ENCODE data around the gene METRN. TPM values are rescaled to one million over a fixed set of nuclear protein-coding genes. Genes with fewer than 3 reads are reported as not detected.

Gene METRN
- total and polyA plus RNA-seq, 4 experiments from 2014 or later = 6.9 to 18.8 (median 8.0) TPM

GRCh38 chr16:736936-737481 is 22.1 kb downstream of the METRN start:
- no peak for DNase-seq
- Histone ChIP-seq H3K4me3 (ENCODE audit: low read length in 2 of 2) (no peak overlapping the region), H3K4me1 (ENCODE audit: insufficient read depth, low read length) (peaks cover 10% of the 10 kb centered on the region), H3K27me3 (ENCODE audit: insufficient read depth, low read length) (no peaks in the 10 kb centered on the region), H3K9me3 (ENCODE audit: control insufficient read depth in 1 of 2, low read length in 2 of 2) (no peaks in the 10 kb centered on the region), H3K27ac (ENCODE audit: low read depth, low read length) (no peak overlapping the region), H3K36me3 (ENCODE audit: insufficient read depth, low read length) (peaks cover 38% of the 10 kb centered on the region)
- peaks cover 0 to 15% (median 1%) of the 10 kb centered on the region in 4 donors for H3K4me1 Mint-ChIP-seq
- H3K27me3 Mint-ChIP-seq = no peaks in the 10 kb centered on the region
- H3K9me3 Mint-ChIP-seq = no peaks in the 10 kb centered on the region
- ChIA-PET POLR2A (ENCODE audit: partially characterized antibody) (interaction anchor here (0.8 to 3.5 kb wide), 4 partner anchors 9 to 50 kb away, joined by 3 to 15 read pairs (median 5); partner anchors contain the start of genes CCDC78, HAGHL and METRN), CTCF (ENCODE audit: partially characterized antibody) (interaction anchor here (0.6 to 2.1 kb wide), 6 partner anchors 17 to 27 kb away, joined by 3 to 14 read pairs (median 3); partner anchors contain the start of gene METRN)
- H3K4me3 Mint-ChIP-seq = no peak overlapping the region
- no peak overlapping the region for H3K27ac Mint-ChIP-seq
- peaks cover 3 to 20% of the 10 kb centered on the region in 2 donors for H3K36me3 Mint-ChIP-seq
- intact Hi-C loops (cut with micrococcal nuclease) = no loop called here

- Histone ChIP-seq H3K4me1 (ENCODE audit: insufficient read depth, low read length) (peaks cover 10% of the 10 kb centered on the region), H3K4me3 (ENCODE audit: low read length in 2 of 2) (peak overlapping the region in 1 of 2 donors; percentile 73), H3K9me3 (ENCODE audit: control insufficient read depth in 1 of 2, low read length in 2 of 2) (no peaks in the 10 kb centered on the region), H3K27ac (ENCODE audit: low read depth, low read length) (peak overlapping the region; percentile 85), H3K36me3 (ENCODE audit: insufficient read depth, low read length) (peaks cover 24% of the 10 kb centered on the region), H3K27me3 (ENCODE audit: insufficient read depth, low read length) (no peaks in the 10 kb centered on the region)
- Mint-ChIP-seq H3K4me3 (peak overlapping the region; percentile 53 to 88 (median 66)), H3K4me1 (peaks cover 0 to 15% (median 1%) of the 10 kb centered on the region in 4 donors), H3K36me3 (peaks cover 3 to 14% of the 10 kb centered on the region in 2 donors), H3K9me3 (no peaks in the 10 kb centered on the region), H3K27me3 (no peaks in the 10 kb centered on the region), H3K27ac (peak overlapping the region in 4 of 7 donors; percentile 7 to 60 (median 26))
- ChIA-PET POLR2A (ENCODE audit: partially characterized antibody) (interaction anchor here (0.6 to 2.2 kb wide), 7 partner anchors 12 to 46 kb away, joined by 3 to 21 read pairs (median 9); partner anchors contain the start of genes ANTKMT, CCDC78, HAGHL and METRN), CTCF (ENCODE audit: partially characterized antibody) (interaction anchor here (1.0 to 4.3 kb wide), 6 partner anchors 19 to 29 kb away, joined by 3 to 27 read pairs (median 7); partner anchors contain the start of genes ANTKMT and METRN)
- intact Hi-C loops (cut with micrococcal nuclease) = loop anchor here (2.0 kb wide), 2 partner anchors 13 to 49 kb away; partner anchors contain the start of genes CCDC78, CHTF18, HAGHL and RPUSD1
- no peak for DNase-seq
Measured at GRCh38 chr16:739560-740458, 24.9 kb downstream of the METRN start.

- Histone ChIP-seq H3K4me1 (ENCODE audit: insufficient read depth, low read length) (peaks cover 10% of the 10 kb centered on the region), H3K27ac (ENCODE audit: low read depth, low read length) (peak overlapping the region; percentile 85), H3K27me3 (ENCODE audit: insufficient read depth, low read length) (no peaks in the 10 kb centered on the region), H3K4me3 (ENCODE audit: low read length in 2 of 2) (peak overlapping the region in 1 of 2 donors; percentile 73), H3K36me3 (ENCODE audit: insufficient read depth, low read length) (peaks cover 19% of the 10 kb centered on the region), H3K9me3 (ENCODE audit: control insufficient read depth in 1 of 2, low read length in 2 of 2) (no peaks in the 10 kb centered on the region)
- H3K4me1 Mint-ChIP-seq = peaks cover 0 to 12% (median 1%) of the 10 kb centered on the region in 4 donors
- H3K27ac Mint-ChIP-seq = peak overlapping the region in 4 of 7 donors; percentile 47 to 68 (median 58)
- ChIA-PET POLR2A (ENCODE audit: partially characterized antibody) (interaction anchor here (0.6 to 2.2 kb wide), 8 partner anchors 10 to 45 kb away, joined by 3 to 21 read pairs (median 8); partner anchors contain the start of genes ANTKMT, CCDC78, HAGHL and METRN), CTCF (ENCODE audit: partially characterized antibody) (interaction anchor here (1.0 to 4.3 kb wide), 5 partner anchors 19 to 30 kb away, joined by 3 to 27 read pairs (median 7); partner anchors contain the start of genes ANTKMT and METRN)
- no peaks in the 10 kb centered on the region for H3K9me3 Mint-ChIP-seq
- peak overlapping the region; percentile 69 to 88 (median 76) for H3K4me3 Mint-ChIP-seq
- H3K36me3 Mint-ChIP-seq = peaks cover 3 to 10% of the 10 kb centered on the region in 2 donors
- H3K27me3 Mint-ChIP-seq = no peaks in the 10 kb centered on the region
- no peak for DNase-seq
- intact Hi-C loops (cut with micrococcal nuclease) = loop anchor here (2.0 kb wide), 2 partner anchors 14 to 48 kb away; partner anchors contain the start of genes CCDC78, CHTF18, HAGHL and RPUSD1
Measured at GRCh38 chr16:740459-740763, 25.5 kb downstream of the METRN start.

GRCh38 chr16:740764-741505 is 26.0 kb downstream of the METRN start, which contains the start of gene CIAO3:
Gene CIAO3 (minus strand): TSS chr16:740997. CDS start chr16:740985, 12 bp downstream.
- intact Hi-C loops (cut with micrococcal nuclease) = loop anchor here (1.0 to 2.0 kb wide), 3 partner anchors 14 to 48 kb away; partner anchors contain the start of genes CCDC78, CHTF18, HAGHL and RPUSD1
- peak within 1 kb of the TSS; percentile 28 to 73 for H3K4me3 ChIP-seq (ENCODE audit: low read length in 2 of 2)

GRCh38 chr16:741986-742629 is 27.2 kb downstream of the METRN start:
- POLR2A ChIA-PET (ENCODE audit: partially characterized antibody) = interaction anchor here (1.0 to 2.2 kb wide), 5 partner anchors 14 to 46 kb away, joined by 3 to 13 read pairs (median 8); partner anchors contain the start of genes CHTF18, METRN and RPUSD1
- peaks cover 10% of the 10 kb centered on the region for H3K4me1 ChIP-seq (ENCODE audit: insufficient read depth, low read length)
- H3K4me1 Mint-ChIP-seq = peaks cover 0 to 11% (median 1%) of the 10 kb centered on the region in 4 donors
- H3K36me3 Mint-ChIP-seq = peaks cover 3 to 7% of the 10 kb centered on the region in 2 donors
- no peaks in the 10 kb centered on the region for H3K9me3 Mint-ChIP-seq
- H3K4me3 Mint-ChIP-seq = peak overlapping the region in 7 of 8 donors; percentile 43 to 80 (median 64)
- no peaks in the 10 kb centered on the region for H3K27me3 ChIP-seq (ENCODE audit: insufficient read depth, low read length)
- CTCF ChIA-PET (ENCODE audit: partially characterized antibody) = interaction anchor here (1.0 to 4.3 kb wide), 3 partner anchors 21 to 30 kb away, joined by 4 to 27 read pairs (median 19); partner anchors contain the start of gene ANTKMT
- H3K27ac Mint-ChIP-seq = peak overlapping the region in 2 of 7 donors; percentile 60 to 80
- no peaks in the 10 kb centered on the region for H3K27me3 Mint-ChIP-seq
- no peak for DNase-seq
- peaks cover 3% of the 10 kb centered on the region for H3K36me3 ChIP-seq (ENCODE audit: insufficient read depth, low read length)
- intact Hi-C loops (cut with micrococcal nuclease) = loop anchor here (1.0 to 2.0 kb wide), 3 partner anchors 15 to 47 kb away; partner anchors contain the start of genes CCDC78, CHTF18, HAGHL and RPUSD1
- no peak overlapping the region for H3K27ac ChIP-seq (ENCODE audit: low read depth, low read length)
- no peak overlapping the region for H3K4me3 ChIP-seq (ENCODE audit: low read length in 2 of 2)
- no peaks in the 10 kb centered on the region for H3K9me3 ChIP-seq (ENCODE audit: control insufficient read depth in 1 of 2, low read length in 2 of 2)

More at GRCh38 chr16:740764-741505, 26.0 kb downstream of the METRN start, which contains the start of gene CIAO3:
- peak within 1 kb of the TSS in 6 of 7 donors; percentile 56 to 80 (median 62) for H3K27ac Mint-ChIP-seq
- H3K4me3 Mint-ChIP-seq = peak within 1 kb of the TSS; percentile 72 to 88 (median 78)
- ChIA-PET CTCF (ENCODE audit: partially characterized antibody) (interaction anchor here (1.0 to 4.3 kb wide), 6 partner anchors 20 to 30 kb away, joined by 3 to 27 read pairs (median 7); partner anchors contain the start of genes ANTKMT and METRN), POLR2A (ENCODE audit: partially characterized antibody) (interaction anchor here (0.7 to 2.2 kb wide), 11 partner anchors 10 to 241 kb away, joined by 3 to 21 read pairs (median 7); partner anchors contain the start of genes ANTKMT, CCDC78, CHTF18 and METRN)
- peaks cover 0 to 11% (median 1%) of the 10 kb centered on the region in 4 donors for H3K4me1 Mint-ChIP-seq
- DNase-seq = peak; percentile 90 to 95 (median 91)
- H3K9me3 Mint-ChIP-seq = no peaks in the 10 kb centered on the region
- H3K27ac ChIP-seq (ENCODE audit: low read depth, low read length) = peak within 1 kb of the TSS; percentile 85
- peaks cover 10% of the 10 kb centered on the region for H3K4me1 ChIP-seq (ENCODE audit: insufficient read depth, low read length)
- H3K27me3 Mint-ChIP-seq = no peaks in the 10 kb centered on the region
- H3K36me3 ChIP-seq (ENCODE audit: insufficient read depth, low read length) = peaks cover 13% of the 10 kb centered on the region
- peaks cover 3 to 8% of the 10 kb centered on the region in 2 donors for H3K36me3 Mint-ChIP-seq
- H3K27me3 ChIP-seq (ENCODE audit: insufficient read depth, low read length) = no peaks in the 10 kb centered on the region
- no peaks in the 10 kb centered on the region for H3K9me3 ChIP-seq (ENCODE audit: control insufficient read depth in 1 of 2, low read length in 2 of 2)
